ENCODE results near the gene MRPL32. TPM values are rescaled to one million over a fixed set of nuclear protein-coding genes. Genes with fewer than 3 reads are reported as not detected.

The MRPL32 gene
- total RNA-seq, 3 donors from 2014 or later (not counting 1 experiment from before 2014, with no cell fraction given) = 22.5 to 36.9 (median 32.6) TPM

DNA sequence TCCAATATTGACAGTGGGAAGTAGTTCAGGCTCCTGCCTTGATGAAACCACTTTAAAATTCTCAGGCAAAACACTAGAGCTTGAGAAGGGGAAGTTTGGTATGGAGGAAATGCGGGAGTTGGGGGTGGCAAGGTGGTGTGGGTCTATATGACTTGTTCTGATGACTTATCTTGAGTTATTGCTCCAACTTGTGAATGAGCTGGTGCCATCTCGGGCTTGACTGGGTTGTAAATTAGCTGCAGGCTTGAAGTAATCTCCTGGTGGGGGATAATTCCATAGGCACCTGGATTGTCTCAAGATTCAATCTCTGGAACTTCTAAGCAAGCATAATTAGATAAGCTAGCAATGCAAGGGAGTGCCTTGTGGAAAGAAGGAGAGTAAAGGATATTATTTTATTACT, 29.0 kb downstream of the MRPL32 start:
- no peak overlapping the region for H3K4me3 Mint-ChIP-seq
- no peaks in the 10 kb centered on the region for H3K4me1 Mint-ChIP-seq
- no peaks in the 10 kb centered on the region for H3K36me3 Mint-ChIP-seq
- no peak for TF ChIP-seq CTCF (IDR thresholded peaks at IDR 0.05)
- H3K4me3 ChIP-seq (ENCODE audit: low read length) = no peak overlapping the region
- ATAC-seq (no peak), DNase-seq (no peak)
- no peak overlapping the region for H3K27ac Mint-ChIP-seq
- 17% methylated on average over 2 of the region's 2 CpGs for WGBS (ENCODE audit: insufficient coverage)
- no peaks in the 10 kb centered on the region for H3K9me3 ChIP-seq (ENCODE audit: control insufficient read depth, insufficient read depth, low read length)
- intact Hi-C loops (cut with micrococcal nuclease) = no loop called here
- H3K36me3 ChIP-seq (ENCODE audit: control insufficient read depth, insufficient read depth, low read length) = no peaks in the 10 kb centered on the region
- peaks cover 2% of the 10 kb centered on the region in 2 donors for H3K9me3 Mint-ChIP-seq
- peaks cover 2% of the 10 kb centered on the region for H3K27me3 ChIP-seq (ENCODE audit: control insufficient read depth, insufficient read depth, low read length)
- H3K4me1 ChIP-seq (ENCODE audit: control insufficient read depth, insufficient read depth, low read length) = no peaks in the 10 kb centered on the region
- H3K27ac ChIP-seq (ENCODE audit: low read length) = no peak overlapping the region
- H3K27me3 Mint-ChIP-seq (ENCODE audit: low read depth in 2 of 2) = peaks cover 15 to 58% of the 10 kb centered on the region in 2 donors

- H3K27ac ChIP-seq (ENCODE audit: low read length) = no peak overlapping the region
- no peaks in the 10 kb centered on the region for H3K4me1 ChIP-seq (ENCODE audit: control insufficient read depth, insufficient read depth, low read length)
- peaks cover 2% of the 10 kb centered on the region for H3K27me3 ChIP-seq (ENCODE audit: control insufficient read depth, insufficient read depth, low read length)
- H3K36me3 ChIP-seq (ENCODE audit: control insufficient read depth, insufficient read depth, low read length) = no peaks in the 10 kb centered on the region
- no peak for DNase-seq
- no peak for ATAC-seq
- no peaks in the 10 kb centered on the region for H3K9me3 ChIP-seq (ENCODE audit: control insufficient read depth, insufficient read depth, low read length)
- WGBS (ENCODE audit: insufficient coverage) = 60% methylated on average over 1 of the region's 2 CpGs
- Mint-ChIP-seq H3K27ac (no peak overlapping the region), H3K4me1 (no peaks in the 10 kb centered on the region), H3K9me3 (no peaks in the 10 kb centered on the region), H3K4me3 (no peak overlapping the region), H3K36me3 (no peaks in the 10 kb centered on the region), H3K27me3 (ENCODE audit: low read depth in 2 of 2) (peaks cover 26 to 65% of the 10 kb centered on the region in 2 donors)
- no peak overlapping the region for H3K4me3 ChIP-seq (ENCODE audit: low read length)
- intact Hi-C loops (cut with micrococcal nuclease) = no loop called here
- no peak for TF ChIP-seq CTCF (IDR thresholded peaks at IDR 0.05)
These were observed 32.1 kb downstream of the MRPL32 start for GRCh38 chr7:42964293-42964692.

DNA sequence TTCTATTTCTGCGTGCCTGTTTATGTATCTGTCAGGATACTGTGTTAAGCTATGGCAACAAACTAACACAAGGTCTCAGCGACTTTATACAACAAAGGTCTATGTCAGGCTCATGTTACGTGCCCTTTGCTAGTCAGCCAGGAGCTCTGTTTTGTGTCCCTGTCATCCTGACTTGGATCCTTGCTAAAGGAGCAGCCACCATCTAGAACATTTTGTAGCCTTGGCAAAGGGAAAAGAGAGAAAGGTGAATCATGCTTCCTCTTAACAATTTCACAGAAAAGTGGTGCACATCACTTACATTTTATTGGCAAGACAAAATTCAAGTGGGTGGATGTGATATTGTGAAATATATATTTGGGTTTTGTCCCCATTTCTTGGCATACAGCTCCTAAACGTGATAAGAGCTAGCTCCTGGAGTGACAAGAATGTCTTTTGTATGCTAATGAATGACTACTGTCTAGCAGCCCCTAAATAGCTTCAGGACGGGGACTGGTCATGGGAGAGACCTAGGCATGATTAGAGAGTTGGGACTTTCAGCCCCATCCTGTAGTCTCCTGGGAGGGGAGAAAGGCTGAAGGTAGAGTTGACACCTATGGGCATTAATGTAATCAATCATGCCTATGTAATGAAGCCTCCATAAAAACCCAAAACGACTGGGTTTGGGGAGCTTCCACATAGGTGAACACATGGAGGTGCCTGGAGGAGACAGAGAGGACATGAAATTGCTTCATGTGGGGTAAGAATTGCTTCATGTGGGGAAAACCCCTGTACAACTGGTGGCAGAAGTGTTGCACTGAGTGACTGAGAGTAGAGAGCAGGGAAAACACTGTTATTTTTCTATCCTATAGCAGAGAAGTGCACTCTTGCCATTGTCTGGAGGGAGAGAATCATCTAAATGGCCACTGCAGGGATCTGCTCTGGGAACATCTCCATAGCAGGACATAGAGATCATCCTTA, 33.0 kb downstream of the MRPL32 start:
- Histone ChIP-seq H3K4me1 (ENCODE audit: control insufficient read depth, insufficient read depth, low read length) (no peaks in the 10 kb centered on the region), H3K36me3 (ENCODE audit: control insufficient read depth, insufficient read depth, low read length) (no peaks in the 10 kb centered on the region), H3K4me3 (ENCODE audit: low read length) (no peak overlapping the region), H3K27ac (ENCODE audit: low read length) (no peak overlapping the region), H3K27me3 (ENCODE audit: control insufficient read depth, insufficient read depth, low read length) (peaks cover 2% of the 10 kb centered on the region), H3K9me3 (ENCODE audit: control insufficient read depth, insufficient read depth, low read length) (no peaks in the 10 kb centered on the region)
- H3K27me3 Mint-ChIP-seq (ENCODE audit: low read depth in 2 of 2) = peaks cover 28 to 57% of the 10 kb centered on the region in 2 donors
- no peak overlapping the region for H3K4me3 Mint-ChIP-seq
- 75% methylated on average over 6 of the region's 6 CpGs for WGBS (ENCODE audit: insufficient coverage)
- no peaks in the 10 kb centered on the region for H3K36me3 Mint-ChIP-seq
- H3K4me1 Mint-ChIP-seq = no peaks in the 10 kb centered on the region
- intact Hi-C loops (cut with micrococcal nuclease) = no loop called here
- DNase-seq (no peak), ATAC-seq (no peak)
- no peak for TF ChIP-seq CTCF (IDR thresholded peaks at IDR 0.05)
- H3K27ac Mint-ChIP-seq = no peak overlapping the region
- no peaks in the 10 kb centered on the region for H3K9me3 Mint-ChIP-seq
